ENCODE measurements around the gene CCT3.

DNA sequence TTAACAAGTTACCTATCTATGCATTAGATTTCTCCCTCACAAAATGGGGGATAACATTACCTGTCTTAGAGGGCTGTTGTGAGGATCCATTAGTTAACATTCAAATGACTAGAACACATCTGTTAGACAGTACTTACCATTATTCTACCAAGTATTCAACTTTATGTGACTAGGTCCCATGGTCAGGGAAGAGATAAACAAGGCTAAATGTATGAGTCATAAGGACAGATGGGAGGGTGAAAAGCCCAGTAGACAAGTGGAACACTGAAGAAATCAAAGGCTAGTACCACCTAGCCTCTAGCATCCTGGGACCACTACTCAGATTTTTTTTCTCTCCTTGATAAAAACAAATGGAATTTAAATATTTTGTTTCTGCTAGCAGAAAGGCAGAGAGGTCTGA lies 30.0 kb downstream of the CCT3 start:
- TF ChIP-seq CTCF (IDR thresholded peaks at IDR 0.05), result no peak
- no peak for TF ChIP-seq NRF1 (IDR thresholded peaks at IDR 0.05; ENCODE audit: low read depth, low read length)
- TF ChIP-seq POLR2AphosphoS5 (IDR thresholded peaks at IDR 0.05; ENCODE audit: low read depth, low read length), result no peak
- TF ChIP-seq, protein P1, sequence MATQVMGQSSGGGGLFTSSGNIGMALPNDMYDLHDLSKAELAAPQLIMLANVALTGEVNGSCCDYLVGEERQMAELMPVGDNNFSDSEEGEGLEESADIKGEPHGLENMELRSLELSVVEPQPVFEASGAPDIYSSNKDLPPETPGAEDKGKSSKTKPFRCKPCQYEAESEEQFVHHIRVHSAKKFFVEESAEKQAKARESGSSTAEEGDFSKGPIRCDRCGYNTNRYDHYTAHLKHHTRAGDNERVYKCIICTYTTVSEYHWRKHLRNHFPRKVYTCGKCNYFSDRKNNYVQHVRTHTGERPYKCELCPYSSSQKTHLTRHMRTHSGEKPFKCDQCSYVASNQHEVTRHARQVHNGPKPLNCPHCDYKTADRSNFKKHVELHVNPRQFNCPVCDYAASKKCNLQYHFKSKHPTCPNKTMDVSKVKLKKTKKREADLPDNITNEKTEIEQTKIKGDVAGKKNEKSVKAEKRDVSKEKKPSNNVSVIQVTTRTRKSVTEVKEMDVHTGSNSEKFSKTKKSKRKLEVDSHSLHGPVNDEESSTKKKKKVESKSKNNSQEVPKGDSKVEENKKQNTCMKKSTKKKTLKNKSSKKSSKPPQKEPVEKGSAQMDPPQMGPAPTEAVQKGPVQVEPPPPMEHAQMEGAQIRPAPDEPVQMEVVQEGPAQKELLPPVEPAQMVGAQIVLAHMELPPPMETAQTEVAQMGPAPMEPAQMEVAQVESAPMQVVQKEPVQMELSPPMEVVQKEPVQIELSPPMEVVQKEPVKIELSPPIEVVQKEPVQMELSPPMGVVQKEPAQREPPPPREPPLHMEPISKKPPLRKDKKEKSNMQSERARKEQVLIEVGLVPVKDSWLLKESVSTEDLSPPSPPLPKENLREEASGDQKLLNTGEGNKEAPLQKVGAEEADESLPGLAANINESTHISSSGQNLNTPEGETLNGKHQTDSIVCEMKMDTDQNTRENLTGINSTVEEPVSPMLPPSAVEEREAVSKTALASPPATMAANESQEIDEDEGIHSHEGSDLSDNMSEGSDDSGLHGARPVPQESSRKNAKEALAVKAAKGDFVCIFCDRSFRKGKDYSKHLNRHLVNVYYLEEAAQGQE (IDR thresholded peaks at IDR 0.05; ENCODE audit: low read depth, low read length), result no peak
- TF ChIP-seq SMC3 (IDR thresholded peaks at IDR 0.05; ENCODE audit: low read depth, low read length), result no peak
